ENCODE results near the gene NUSAP1.
"Not testable (repeated sequence)": the region's sequence is repeated elsewhere in the genome, so short reads cannot be mapped to it uniquely, and the experiment has no call there.

NUSAP1 gene

GRCh38 chr15:41332194-41333025, at the start of gene NUSAP1, which contains the start of gene OIP5:
Gene NUSAP1, plus strand, starts transcription at chr15:41332881. Its CDS starts 77 bp downstream, at chr15:41332958.
Gene OIP5, minus strand, starts transcription at chr15:41332591. Its CDS starts 30 bp downstream, at chr15:41332561.
- DNase-seq: peak; percentile 100

GRCh38 chr15:41282980-41283652, 49.6 kb upstream of the NUSAP1 start:
- DNase-seq: not testable (repeated sequence)

- peak; percentile 100 for DNase-seq
These were observed 48.8 kb upstream of the NUSAP1 start for GRCh38 chr15:41283653-41284426.

- DNase-seq: peak; percentile 53
These were observed 48.1 kb upstream of the NUSAP1 start for GRCh38 chr15:41284427-41285177.

GRCh38 chr15:41285285-41285684, 47.4 kb upstream of the NUSAP1 start:
- DNase-seq: no peak

- peak; percentile 43 for DNase-seq
These were observed 45.9 kb upstream of the NUSAP1 start for GRCh38 chr15:41286665-41287333.

- DNase-seq: no peak
These were observed 44.2 kb upstream of the NUSAP1 start for GRCh38 chr15:41288464-41288863.

- DNase-seq: no peak
These were observed 42.7 kb upstream of the NUSAP1 start for GRCh38 chr15:41289953-41290352.

- peak; percentile 67 for DNase-seq
These were observed 41.5 kb upstream of the NUSAP1 start for GRCh38 chr15:41291065-41291631.

GRCh38 chr15:41292521-41292920, 40.2 kb upstream of the NUSAP1 start:
- no peak for DNase-seq

- DNase-seq: not testable (repeated sequence)
These were observed 31.5 kb upstream of the NUSAP1 start for GRCh38 chr15:41301139-41301538.

- DNase-seq: no peak
These were observed 31.1 kb upstream of the NUSAP1 start for GRCh38 chr15:41301587-41301986.

- DNase-seq: peak; percentile 91
These were observed 28.4 kb upstream of the NUSAP1 start for GRCh38 chr15:41304149-41304770.

- no peak for DNase-seq
These were observed 25.0 kb upstream of the NUSAP1 start for GRCh38 chr15:41307679-41308078.

- no peak for DNase-seq
These were observed 23.3 kb upstream of the NUSAP1 start for GRCh38 chr15:41309226-41309905.

- DNase-seq: not testable (repeated sequence)
These were observed 11.8 kb upstream of the NUSAP1 start for GRCh38 chr15:41320805-41321330.

GRCh38 chr15:41323611-41324010, 9.1 kb upstream of the NUSAP1 start:
- no peak for DNase-seq

- DNase-seq: no peak
These were observed 1.4 kb upstream of the NUSAP1 start for GRCh38 chr15:41331281-41331680.

- DNase-seq: no peak
These were observed 868 bp upstream of the NUSAP1 start for GRCh38 chr15:41331833-41332193.

GRCh38 chr15:41333026-41333562, 413 bp downstream of the NUSAP1 start:
- peak; percentile 72 for DNase-seq
